OCI-LY7 (cell line): ENCODE results near the gene FADS3. TPM values are rescaled to one million over a fixed set of nuclear protein-coding genes. Genes with fewer than 3 reads are reported as not detected.

Experiments
- BruUV-seq: library from RNA; stranded (reverse); fragments of 400-500 nt; replicated peaks from 2 replicates; lab custom pipeline; 2021; lab: Mats Ljungman, UMichigan
- CTCF ChIA-PET: fragments of 300-600 bp; sonication (Branson Sonifier 250); formaldehyde crosslinking; loops from one replicate; lab custom pipeline; 2022; ENCODE audit warnings: antibody characterized with exemption; ENCODE audit not compliant: unreplicated experiment; lab: Charles Lee
- POLR2A ChIA-PET: fragments of 300-600 bp; sonication (Branson Sonifier 250); formaldehyde crosslinking; loops from one replicate; lab custom pipeline; 2022; ENCODE audit warnings: antibody characterized with exemption; lab: Charles Lee
- DNase-seq: peaks from one replicate; pipeline ENCODE4 v3.0.0-alpha.2; 2015; ENCODE audit warnings: low spot score
- H2AFZ ChIP-seq: fragments of 200-600 bp; sonication (generic), shearing (Covaris generic); 2 replicates; pipeline ENCODE4 v1.6.1; 2014; ENCODE audit warnings: mild to moderate bottlenecking, antibody characterized with exemption, low read length, moderate library complexity
- H3K27ac ChIP-seq: fragments of 200-600 bp; sonication (generic); 2 replicates; pipeline ENCODE4 v1.5.1; 2014; ENCODE audit warnings: mixed run types, low read depth, mild to moderate bottlenecking, moderate library complexity, low read length, inconsistent platforms; ENCODE audit not compliant: poor library complexity, severe bottlenecking
- H3K36me3 ChIP-seq: fragments of 200-600 bp; sonication (generic); 2 replicates; pipeline ENCODE4 v1.6.1; 2014; ENCODE audit warnings: mild to moderate bottlenecking, antibody characterized with exemption, low read length, moderate library complexity, mixed read lengths; ENCODE audit not compliant: insufficient read depth
- H3K4me1 ChIP-seq: fragments of 200-600 bp; sonication (generic); 2 replicates; pipeline ENCODE4 v1.5.1; 2014; ENCODE audit warnings: mild to moderate bottlenecking, low read length; ENCODE audit not compliant: insufficient read depth, poor library complexity, severe bottlenecking
- H3K4me2 ChIP-seq: fragments of 200-600 bp; sonication (generic); 2 replicates; pipeline ENCODE4 v1.6.1; 2014; ENCODE audit warnings: mild to moderate bottlenecking, low read length
- H3K4me3 ChIP-seq: fragments of 200-600 bp; sonication (generic); 2 replicates; pipeline ENCODE4 v1.5.1; 2014; ENCODE audit warnings: mild to moderate bottlenecking, low read depth, low read length; ENCODE audit not compliant: poor library complexity, severe bottlenecking
- H3K79me2 ChIP-seq: fragments of 200-600 bp; sonication (generic); 2 replicates; pipeline ENCODE4 v1.6.1; 2016; ENCODE audit warnings: low read depth, mild to moderate bottlenecking, low read length, moderate library complexity, mixed read lengths; ENCODE audit not compliant: insufficient read depth
- H3K9me2 ChIP-seq: fragments of 200-600 bp; sonication (generic); 2 replicates; pipeline ENCODE4 v1.6.1; 2016; ENCODE audit warnings: mild to moderate bottlenecking, low read length, mixed read lengths; ENCODE audit not compliant: insufficient read depth
- H3K9me3 ChIP-seq: fragments of 200-600 bp; sonication (generic); 2 replicates; pipeline ENCODE4 v1.6.1; 2014; ENCODE audit warnings: mild to moderate bottlenecking, mixed run types, low read length, mixed read lengths
- H4K20me1 ChIP-seq: fragments of 200-600 bp; sonication (generic); 2 replicates; pipeline ENCODE4 v1.6.1; 2014; ENCODE audit warnings: mild to moderate bottlenecking, antibody characterized with exemption, low read length, moderate library complexity, mixed read lengths; ENCODE audit not compliant: insufficient read depth
- EZH2phosphoT487 ChIP-seq: fragments of 200-600 bp; sonication (generic); IDR thresholded peaks from 2 replicates; pipeline ENCODE4 v1.6.1; 2018; ENCODE audit warnings: low read depth, borderline replicate concordance, mild to moderate bottlenecking, mixed run types, antibody characterized with exemption, low read length, moderate library complexity, mixed read lengths
- intact Hi-C: fragments of 100-400 bp; cut with micrococcal nuclease; formaldehyde crosslinking; loops from one replicate; pipeline ENCODE4 v1.10.0; 2022; ENCODE audit not compliant: unreplicated experiment
- total RNA-seq, 2 experiments: library from RNA; depleted of rRNA in 1 of 2; stranded (reverse); fragments of >200 nt in 1 of 2; shearing (Covaris generic) in 1 of 2; gene quantifications; 2 replicates each; pipeline ENCODE4 v1.2.3, GENCODE V29; 2014 to 2022
- TF ChIP-seq, protein P1 (sequence below): fragments of 200-600 bp; sonication (generic); conservative IDR thresholded peaks from 2 replicates; pipeline ENCODE4 v1.5.1; 2014; ENCODE audit warnings: mild to moderate bottlenecking, antibody characterized with exemption, low read length, moderate library complexity, mixed read lengths

The FADS3 gene
- total RNA-seq, 2 experiments from 2014 or later: 103 to 191 TPM

DNA sequence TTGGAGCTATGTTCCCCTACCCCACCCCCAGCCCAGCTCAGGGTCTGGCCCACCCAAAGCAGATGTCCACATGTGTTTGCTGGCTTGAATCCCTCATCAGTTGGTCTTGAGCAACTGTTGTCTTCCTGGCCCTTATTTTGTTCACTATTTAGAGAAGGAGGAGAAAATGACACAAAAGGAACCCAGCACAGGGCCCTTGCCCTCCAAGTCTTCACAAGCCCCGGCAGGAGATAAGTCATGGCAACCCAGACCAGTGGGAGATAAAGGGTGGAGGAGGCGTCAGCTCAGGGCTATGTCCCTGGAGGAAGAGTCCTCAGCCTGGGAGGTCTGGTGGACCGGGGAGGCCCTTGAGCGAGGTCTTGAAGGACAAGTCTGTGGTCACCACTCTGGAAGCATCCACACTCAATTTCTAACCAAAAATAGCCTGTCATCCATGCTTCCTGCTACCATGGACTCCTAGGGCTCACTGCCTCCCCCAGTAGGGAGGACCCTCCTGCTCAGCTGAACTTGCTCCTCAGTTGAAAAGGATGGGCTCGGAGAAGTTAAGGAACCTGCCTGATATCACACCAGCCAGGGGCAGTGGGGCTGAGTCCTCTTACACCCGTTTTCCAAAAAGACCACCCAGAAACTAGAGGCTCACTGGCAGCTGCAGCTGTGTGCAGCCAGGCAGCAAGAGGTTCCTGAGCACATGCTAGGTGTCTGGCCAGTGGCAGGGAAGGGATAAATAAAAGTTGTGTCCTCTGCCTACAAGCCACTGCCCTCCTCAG is 27.8 kb upstream of the FADS3 start:
- no peak overlapping the region for H3K27ac ChIP-seq
- intact Hi-C loops: no loop called here
- no TSS peak for BruUV-seq
- POLR2A ChIA-PET: no interaction called here
- TF ChIP-seq EZH2phosphoT487: no peak
- TF ChIP-seq, protein P1, sequence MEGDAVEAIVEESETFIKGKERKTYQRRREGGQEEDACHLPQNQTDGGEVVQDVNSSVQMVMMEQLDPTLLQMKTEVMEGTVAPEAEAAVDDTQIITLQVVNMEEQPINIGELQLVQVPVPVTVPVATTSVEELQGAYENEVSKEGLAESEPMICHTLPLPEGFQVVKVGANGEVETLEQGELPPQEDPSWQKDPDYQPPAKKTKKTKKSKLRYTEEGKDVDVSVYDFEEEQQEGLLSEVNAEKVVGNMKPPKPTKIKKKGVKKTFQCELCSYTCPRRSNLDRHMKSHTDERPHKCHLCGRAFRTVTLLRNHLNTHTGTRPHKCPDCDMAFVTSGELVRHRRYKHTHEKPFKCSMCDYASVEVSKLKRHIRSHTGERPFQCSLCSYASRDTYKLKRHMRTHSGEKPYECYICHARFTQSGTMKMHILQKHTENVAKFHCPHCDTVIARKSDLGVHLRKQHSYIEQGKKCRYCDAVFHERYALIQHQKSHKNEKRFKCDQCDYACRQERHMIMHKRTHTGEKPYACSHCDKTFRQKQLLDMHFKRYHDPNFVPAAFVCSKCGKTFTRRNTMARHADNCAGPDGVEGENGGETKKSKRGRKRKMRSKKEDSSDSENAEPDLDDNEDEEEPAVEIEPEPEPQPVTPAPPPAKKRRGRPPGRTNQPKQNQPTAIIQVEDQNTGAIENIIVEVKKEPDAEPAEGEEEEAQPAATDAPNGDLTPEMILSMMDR: no peak
- H4K20me1 ChIP-seq: no peaks in the 10 kb centered on the region
- CTCF ChIA-PET: no interaction called here
- H3K4me3 ChIP-seq: no peak overlapping the region
- H2AFZ ChIP-seq: no peak overlapping the region
- H3K9me3 ChIP-seq: no peaks in the 10 kb centered on the region
- peak overlapping the region; percentile 10; the same call in 1 of the 2 replicates for H3K4me2 ChIP-seq
- H3K9me2 ChIP-seq: no peaks in the 10 kb centered on the region
- peak; percentile 19 for DNase-seq
- H3K79me2 ChIP-seq: no peaks in the 10 kb centered on the region
- H3K4me1 ChIP-seq: peaks cover 12% of the 10 kb centered on the region
- H3K36me3 ChIP-seq: no peaks in the 10 kb centered on the region

- Histone ChIP-seq H3K79me2 (no peaks in the 10 kb centered on the region), H3K4me3 (no peak overlapping the region), H3K4me2 (no peak overlapping the region), H3K4me1 (peaks cover 12% of the 10 kb centered on the region), H3K9me2 (no peaks in the 10 kb centered on the region), H2AFZ (no peak overlapping the region), H4K20me1 (no peaks in the 10 kb centered on the region), H3K9me3 (no peaks in the 10 kb centered on the region), H3K36me3 (no peaks in the 10 kb centered on the region), H3K27ac (no peak overlapping the region)
- CTCF ChIA-PET: no interaction called here
- no peak for DNase-seq
- intact Hi-C loops: no loop called here
- POLR2A ChIA-PET: no interaction called here
- no TSS peak for BruUV-seq
- TF ChIP-seq EZH2phosphoT487: no peak
- TF ChIP-seq, protein P1: no peak
Measured at GRCh38 chr11:61918251-61918937, 27.0 kb upstream of the FADS3 start.
